Stomach (tissue), 4 donors: ENCODE measurements around the gene RFFL.

Experiments used
- CTCF ChIP-seq, 7 experiments: fragments of 450-650 bp in 4 of 7; fragments of 200-600 bp in 3 of 7; sonication (generic) in 3 of 7; IDR thresholded peaks; one replicate each; pipeline ENCODE4 v1.5.1; 2016 to 2019; ENCODE audit warnings: antibody characterized with exemption in 7 of 7, control low read depth in 2 of 7, mild to moderate bottlenecking in 1 of 7
- EP300 ChIP-seq: sonication (generic); formaldehyde crosslinking; IDR thresholded peaks from one replicate; pipeline ENCODE4 v1.6.1; 2017; ENCODE audit warnings: antibody characterized with exemption
- POLR2A ChIP-seq, 4 donors: fragments of 450-650 bp; IDR thresholded peaks; one replicate each; pipeline ENCODE4 v1.6.1; 2016; ENCODE audit warnings: antibody characterized with exemption in 4 of 4, control low read depth in 2 of 4, mild to moderate bottlenecking in 1 of 4, moderate library complexity in 1 of 4
- POLR2AphosphoS5 ChIP-seq, 3 donors: sonication (generic); formaldehyde crosslinking; IDR thresholded peaks; one replicate each; pipeline ENCODE4 v1.6.1; 2016; ENCODE audit warnings: antibody characterized with exemption in 3 of 3

GRCh38 chr17:35048685-35049379 is 14.7 kb downstream of the RFFL start:
- TF ChIP-seq CTCF (IDR thresholded peaks at IDR 0.05): no peak
- TF ChIP-seq POLR2A (IDR thresholded peaks at IDR 0.05): no peak
- TF ChIP-seq EP300: no peak
- TF ChIP-seq POLR2AphosphoS5 (IDR thresholded peaks at IDR 0.05): no peak
